GM12873 (cell line): ENCODE measurements around the gene CTNNBIP1.

Source experiments
- TF ChIP-seq, protein P1 (sequence below): IDR thresholded peaks from 2 replicates; pipeline ENCODE4 v1.5.1; 2012; ENCODE audit warnings: low read depth, mild to moderate bottlenecking, moderate library complexity, low read length, control low read depth; ENCODE audit not compliant: insufficient read depth; ENCODE audit errors: missing control alignments

CTNNBIP1 gene

DNA sequence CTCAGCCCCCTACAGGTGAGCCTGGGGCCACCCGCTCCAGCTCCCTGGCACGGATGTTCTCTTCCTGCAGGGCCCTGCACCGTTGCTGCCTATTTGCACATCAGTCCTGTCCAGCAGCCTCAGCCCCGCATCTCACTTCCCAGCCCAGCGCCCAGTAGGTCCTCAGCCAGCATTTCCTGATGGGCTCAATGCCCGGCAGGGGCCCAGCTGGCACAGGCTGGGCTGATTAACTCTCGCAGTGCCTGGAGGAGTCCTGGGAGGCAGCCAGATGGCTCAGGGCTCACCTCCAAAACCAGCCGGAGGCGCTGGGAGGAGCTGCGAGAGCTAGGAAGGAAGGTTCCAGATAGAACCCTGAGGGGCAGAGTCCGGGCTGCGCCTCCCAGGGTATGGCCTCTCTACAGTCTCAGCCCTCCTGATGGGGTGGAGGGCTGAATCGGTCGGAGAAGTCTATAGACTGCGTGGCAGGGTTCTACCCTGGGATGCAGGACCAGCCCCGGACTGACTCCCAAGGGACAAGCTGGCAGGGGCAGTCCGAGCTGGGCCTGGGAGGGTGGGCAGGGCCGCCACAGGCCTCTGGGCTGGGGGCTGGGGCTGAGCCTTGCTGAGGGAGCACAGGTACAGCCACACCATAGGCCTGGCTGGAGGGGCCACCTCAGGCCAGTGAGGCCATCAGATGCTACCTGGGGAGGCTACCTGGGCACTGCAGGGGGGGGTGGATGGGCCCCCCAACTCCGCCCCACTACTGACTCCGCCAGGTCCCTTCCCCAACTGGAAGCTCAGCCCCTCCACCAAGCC, 67.1 kb downstream of the CTNNBIP1 start:
- TF ChIP-seq, protein P1, sequence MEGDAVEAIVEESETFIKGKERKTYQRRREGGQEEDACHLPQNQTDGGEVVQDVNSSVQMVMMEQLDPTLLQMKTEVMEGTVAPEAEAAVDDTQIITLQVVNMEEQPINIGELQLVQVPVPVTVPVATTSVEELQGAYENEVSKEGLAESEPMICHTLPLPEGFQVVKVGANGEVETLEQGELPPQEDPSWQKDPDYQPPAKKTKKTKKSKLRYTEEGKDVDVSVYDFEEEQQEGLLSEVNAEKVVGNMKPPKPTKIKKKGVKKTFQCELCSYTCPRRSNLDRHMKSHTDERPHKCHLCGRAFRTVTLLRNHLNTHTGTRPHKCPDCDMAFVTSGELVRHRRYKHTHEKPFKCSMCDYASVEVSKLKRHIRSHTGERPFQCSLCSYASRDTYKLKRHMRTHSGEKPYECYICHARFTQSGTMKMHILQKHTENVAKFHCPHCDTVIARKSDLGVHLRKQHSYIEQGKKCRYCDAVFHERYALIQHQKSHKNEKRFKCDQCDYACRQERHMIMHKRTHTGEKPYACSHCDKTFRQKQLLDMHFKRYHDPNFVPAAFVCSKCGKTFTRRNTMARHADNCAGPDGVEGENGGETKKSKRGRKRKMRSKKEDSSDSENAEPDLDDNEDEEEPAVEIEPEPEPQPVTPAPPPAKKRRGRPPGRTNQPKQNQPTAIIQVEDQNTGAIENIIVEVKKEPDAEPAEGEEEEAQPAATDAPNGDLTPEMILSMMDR, result no peak

DNA sequence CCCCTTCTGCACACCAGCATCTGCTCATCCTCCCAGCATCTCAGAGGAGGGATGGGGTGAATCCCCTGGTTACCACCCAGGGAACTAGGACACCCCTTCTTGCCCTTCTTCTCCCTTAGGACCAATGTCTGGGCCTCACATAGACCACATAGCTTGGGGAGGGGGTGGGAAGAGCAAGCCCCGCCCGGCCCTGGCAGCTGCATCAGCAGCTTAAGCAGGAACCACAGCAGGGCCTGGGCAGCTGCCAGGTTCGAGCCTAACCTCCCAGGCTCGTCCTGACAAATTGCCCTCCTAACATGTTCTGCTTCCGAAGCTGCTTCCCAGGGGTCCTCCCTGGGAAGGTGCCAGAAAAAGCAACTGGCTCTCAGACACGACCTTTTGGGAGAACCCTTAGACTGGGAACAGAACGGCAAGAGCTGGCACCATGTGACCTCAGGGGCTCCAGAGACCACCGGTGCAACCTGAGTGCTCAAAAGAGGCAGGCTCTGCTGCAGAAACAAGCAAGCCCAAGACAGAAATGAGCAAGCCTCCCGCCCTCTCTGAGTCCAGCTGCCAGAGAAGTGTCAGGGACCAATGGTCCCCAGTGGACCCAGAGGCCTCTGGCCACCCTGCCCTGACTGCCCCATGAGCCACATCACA, 67.9 kb downstream of the CTNNBIP1 start:
- TF ChIP-seq, protein P1, result no peak

DNA sequence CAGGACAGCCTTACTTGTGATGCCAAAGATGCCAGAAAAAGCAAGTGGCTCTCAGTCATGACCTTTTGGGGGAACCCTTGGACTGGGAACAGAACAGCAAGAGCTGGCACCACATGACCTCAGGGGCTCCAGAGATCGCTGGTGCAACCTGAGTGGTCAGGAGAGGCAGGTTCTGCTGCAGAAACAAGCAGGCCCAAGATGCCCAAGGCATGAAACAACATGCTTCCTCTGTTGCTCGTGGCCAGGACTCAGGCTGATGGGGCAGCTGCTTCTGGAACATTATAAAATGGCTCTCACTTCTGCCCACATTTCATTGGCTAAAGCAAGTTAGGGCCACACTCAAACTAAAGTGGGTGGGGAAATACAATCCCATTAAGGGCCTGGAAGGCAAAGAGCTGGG, 68.6 kb downstream of the CTNNBIP1 start:
- TF ChIP-seq, protein P1, result no peak

DNA sequence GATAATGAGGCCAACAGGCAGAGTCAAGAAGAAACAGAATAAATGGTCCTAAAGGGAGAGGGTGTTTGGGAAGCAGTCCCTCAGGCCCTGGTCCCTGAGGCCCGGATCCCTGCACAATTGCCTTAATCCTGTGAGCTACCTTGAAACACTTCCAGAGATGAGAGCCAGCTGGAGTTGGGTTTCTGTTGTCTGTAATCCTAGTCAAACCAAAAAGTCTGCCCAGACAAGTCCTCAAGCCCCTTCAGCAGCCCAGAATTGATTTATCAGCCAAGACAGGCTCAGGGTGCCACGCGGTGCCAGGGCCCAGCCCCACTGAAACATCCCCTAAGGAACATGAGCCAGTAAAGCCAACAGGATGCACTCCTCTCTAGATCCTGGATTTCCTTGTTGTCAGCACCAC, 69.9 kb downstream of the CTNNBIP1 start:
- TF ChIP-seq, protein P1, result no peak

DNA sequence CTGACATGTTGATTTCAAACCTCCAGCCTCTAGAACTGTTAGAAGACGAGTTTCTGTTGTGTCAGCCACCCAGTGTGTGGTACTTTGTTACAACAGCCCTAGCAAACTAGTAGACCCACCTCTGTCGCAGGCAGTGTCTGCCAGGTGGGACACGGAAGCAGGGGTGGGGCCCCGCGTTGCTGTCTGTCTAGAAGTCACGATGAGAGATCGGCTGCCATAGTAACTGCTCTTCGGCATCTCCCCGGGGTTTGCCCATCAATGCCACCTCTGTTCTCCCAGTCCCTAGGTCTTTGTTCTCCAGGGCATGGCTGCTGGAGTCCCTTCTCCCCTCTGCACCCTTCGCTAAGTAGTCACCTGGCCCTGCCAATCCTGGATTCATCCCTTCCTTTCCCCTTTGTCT, 71.1 kb downstream of the CTNNBIP1 start:
- TF ChIP-seq, protein P1, result no peak

DNA sequence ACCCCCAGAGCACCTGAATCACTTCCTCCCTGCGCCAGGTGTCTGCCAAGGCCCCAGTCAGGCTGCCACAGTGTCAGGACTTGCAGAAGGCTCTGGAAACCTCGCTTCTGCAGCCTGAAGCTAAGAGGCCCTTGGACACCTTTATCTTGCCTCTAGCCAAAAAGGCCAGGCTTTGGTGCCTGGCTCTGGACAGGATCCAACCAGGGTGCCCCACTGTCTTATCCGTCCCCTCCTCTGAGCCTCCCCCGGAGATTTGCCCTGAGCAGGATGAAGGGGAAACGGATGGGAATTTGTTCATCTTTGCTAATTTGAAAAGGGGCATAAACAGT, 73.5 kb downstream of the CTNNBIP1 start:
- TF ChIP-seq, protein P1, result no peak

DNA sequence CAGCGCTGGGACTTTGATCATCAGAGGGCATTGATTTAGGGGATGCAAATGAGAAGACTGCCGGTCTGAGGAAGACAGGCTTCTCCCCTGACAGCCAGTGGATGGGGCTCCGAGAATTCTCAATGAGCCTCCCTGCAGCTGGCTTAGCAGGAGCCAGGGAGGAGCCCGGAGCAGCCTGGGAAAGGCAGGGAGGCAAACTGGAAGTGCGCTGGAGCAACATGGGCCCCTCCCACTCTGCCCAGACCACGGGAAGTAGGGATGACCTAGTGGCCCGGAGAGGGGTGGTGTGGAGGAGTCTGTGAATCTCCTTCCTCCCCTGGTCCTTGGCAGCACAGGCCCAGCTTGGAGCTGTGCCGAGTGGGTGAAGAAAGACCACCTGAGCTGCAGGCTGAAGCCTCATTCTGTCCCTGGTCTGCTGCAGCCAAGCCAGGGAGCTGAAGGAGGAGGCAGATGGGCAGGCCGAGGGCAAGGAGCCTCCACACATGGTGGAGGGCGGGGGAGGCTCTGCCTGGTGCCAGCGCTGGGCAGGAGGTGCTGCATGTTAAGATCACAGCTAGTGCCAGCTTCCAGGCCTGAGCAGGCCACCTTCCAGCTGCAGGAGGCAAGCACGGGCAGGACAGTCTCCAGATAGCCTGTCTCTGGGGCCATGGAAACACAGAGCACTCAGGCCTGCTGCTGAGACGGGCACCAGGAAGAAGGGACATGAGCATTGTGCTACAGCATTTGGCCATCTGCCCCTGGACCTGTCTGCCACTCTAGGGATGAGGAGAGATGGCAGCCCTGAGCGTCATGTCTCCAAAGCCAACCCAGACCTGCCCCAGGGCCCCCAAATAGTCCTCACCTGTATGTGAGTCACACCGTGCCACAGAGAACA, 74.1 kb downstream of the CTNNBIP1 start:
- TF ChIP-seq, protein P1, result no peak
